ENCODE results near the gene WDR27.

Gene WDR27

DNA sequence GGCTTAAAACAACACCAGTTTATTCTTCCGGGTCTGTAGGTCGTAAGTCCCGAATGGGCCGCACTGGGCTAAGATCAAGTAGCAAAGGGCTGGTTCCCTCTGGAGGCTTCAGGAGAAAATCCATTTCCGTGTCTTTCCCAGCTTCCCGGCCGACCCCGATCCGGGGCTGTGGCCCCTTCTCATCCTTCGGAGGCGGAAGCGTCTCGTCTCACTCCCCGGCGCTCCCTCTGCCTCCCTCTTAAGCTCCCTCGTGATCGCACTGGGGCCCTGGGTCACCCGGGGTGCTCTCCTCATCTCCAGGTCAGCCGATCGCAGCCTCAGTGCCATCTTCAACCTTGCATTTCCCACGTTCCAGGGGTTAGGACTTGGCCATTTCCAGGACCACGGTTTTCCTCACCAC lies 199.4 kb downstream of the WDR27 start:
- Histone ChIP-seq H3K4me2 (ENCODE audit: low read length) (no peak overlapping the region), H3K9me3 (replicated peaks; ENCODE audit: low read length) (no peaks in the 10 kb centered on the region), H3K9ac (ENCODE audit: low read depth, low read length) (no peak overlapping the region), H3K36me3 (ENCODE audit: insufficient read depth, low read length) (no peaks in the 10 kb centered on the region), H3K4me1 (ENCODE audit: control insufficient read depth, insufficient read depth, low read length) (no peaks in the 10 kb centered on the region), H3K4me3 (ENCODE audit: low read length) (no peak overlapping the region), H3K27me3 (ENCODE audit: control insufficient read depth, insufficient read depth, low read length) (no peaks in the 10 kb centered on the region)

DNA sequence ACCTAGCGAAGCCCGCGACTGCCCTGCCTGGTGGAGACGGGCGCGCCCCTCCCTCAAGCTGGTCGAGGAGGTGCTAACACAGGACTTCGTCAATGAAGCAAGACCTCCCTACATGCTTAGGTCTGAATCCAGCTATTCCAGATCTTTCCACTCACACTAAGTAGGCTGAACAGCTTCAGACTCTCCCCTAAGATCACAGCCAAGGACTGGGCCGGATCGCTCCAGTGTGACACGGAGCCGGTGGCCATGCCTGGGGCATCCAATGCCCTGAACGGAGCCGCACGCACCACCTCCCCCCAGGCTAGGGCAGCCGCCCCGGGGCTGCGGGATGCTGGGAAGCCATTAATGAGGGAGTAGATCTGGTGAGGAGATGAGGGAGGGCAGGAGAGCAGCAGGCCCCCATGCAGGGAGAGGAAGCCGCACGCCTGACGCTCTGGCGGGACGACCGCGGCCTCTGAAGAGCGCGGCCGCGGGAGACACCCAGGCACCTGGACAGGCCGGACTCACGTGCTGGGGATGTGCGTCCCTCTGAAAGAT lies 200.0 kb downstream of the WDR27 start:
- Histone ChIP-seq H3K4me2 (ENCODE audit: low read length) (no peak overlapping the region), H3K4me3 (ENCODE audit: low read length) (no peak overlapping the region), H3K36me3 (ENCODE audit: insufficient read depth, low read length) (no peaks in the 10 kb centered on the region), H3K27me3 (ENCODE audit: control insufficient read depth, insufficient read depth, low read length) (no peaks in the 10 kb centered on the region), H3K9ac (ENCODE audit: low read depth, low read length) (no peak overlapping the region), H3K4me1 (ENCODE audit: control insufficient read depth, insufficient read depth, low read length) (no peaks in the 10 kb centered on the region), H3K9me3 (replicated peaks; ENCODE audit: low read length) (no peaks in the 10 kb centered on the region)

DNA sequence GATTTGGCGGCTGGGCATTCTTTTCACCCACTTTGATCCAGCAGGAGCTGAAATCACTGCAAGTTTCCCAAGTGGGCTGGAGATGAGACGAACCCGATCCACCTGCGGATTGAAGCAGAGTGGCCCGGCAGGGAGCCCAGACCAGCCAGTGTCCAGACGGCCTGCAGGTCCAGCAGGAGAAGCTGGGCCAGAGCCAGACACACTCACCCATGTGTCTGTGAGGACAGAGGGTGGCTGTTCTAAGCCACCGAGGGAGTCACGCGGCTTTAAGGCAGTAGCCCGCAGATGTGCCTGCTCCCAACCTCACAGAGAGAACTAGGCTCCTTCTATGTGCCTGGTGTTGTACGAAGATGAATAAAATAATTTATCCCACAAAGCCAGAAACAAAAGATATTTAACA lies 200.7 kb downstream of the WDR27 start:
- Histone ChIP-seq H3K4me3 (ENCODE audit: low read length) (no peak overlapping the region), H3K27me3 (ENCODE audit: control insufficient read depth, insufficient read depth, low read length) (no peaks in the 10 kb centered on the region), H3K4me1 (ENCODE audit: control insufficient read depth, insufficient read depth, low read length) (no peaks in the 10 kb centered on the region), H3K36me3 (ENCODE audit: insufficient read depth, low read length) (no peaks in the 10 kb centered on the region), H3K4me2 (ENCODE audit: low read length) (no peak overlapping the region), H3K9ac (ENCODE audit: low read depth, low read length) (no peak overlapping the region), H3K9me3 (replicated peaks; ENCODE audit: low read length) (no peaks in the 10 kb centered on the region)

DNA sequence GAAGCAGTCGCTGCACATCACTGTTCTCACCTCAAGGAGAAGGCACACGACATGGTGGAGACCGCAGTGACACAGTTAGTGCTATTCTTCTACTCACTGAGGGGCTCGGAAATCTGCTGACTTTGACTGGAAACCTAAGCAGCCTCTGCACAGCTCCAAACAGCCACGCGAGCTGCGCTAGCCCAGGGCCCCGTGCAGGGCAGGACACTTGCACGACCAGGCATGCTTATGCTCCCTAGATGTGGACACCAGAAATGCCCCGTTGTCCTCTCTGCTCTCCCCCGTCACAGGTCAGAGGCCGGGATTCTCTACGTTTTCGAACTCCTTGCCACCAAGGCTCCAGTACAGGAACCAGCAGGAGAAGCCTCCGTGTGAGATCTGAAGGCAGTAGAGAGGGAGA lies 201.1 kb downstream of the WDR27 start:
- H3K4me3 ChIP-seq (ENCODE audit: low read length), result no peak overlapping the region
- no peaks in the 10 kb centered on the region for H3K4me1 ChIP-seq (ENCODE audit: control insufficient read depth, insufficient read depth, low read length)
- H3K9me3 ChIP-seq (replicated peaks; ENCODE audit: low read length), result no peaks in the 10 kb centered on the region
- H3K4me2 ChIP-seq (ENCODE audit: low read length), result no peak overlapping the region
- no peaks in the 10 kb centered on the region for H3K27me3 ChIP-seq (ENCODE audit: control insufficient read depth, insufficient read depth, low read length)
- H3K9ac ChIP-seq (ENCODE audit: low read depth, low read length), result no peak overlapping the region
- no peaks in the 10 kb centered on the region for H3K36me3 ChIP-seq (ENCODE audit: insufficient read depth, low read length)

DNA sequence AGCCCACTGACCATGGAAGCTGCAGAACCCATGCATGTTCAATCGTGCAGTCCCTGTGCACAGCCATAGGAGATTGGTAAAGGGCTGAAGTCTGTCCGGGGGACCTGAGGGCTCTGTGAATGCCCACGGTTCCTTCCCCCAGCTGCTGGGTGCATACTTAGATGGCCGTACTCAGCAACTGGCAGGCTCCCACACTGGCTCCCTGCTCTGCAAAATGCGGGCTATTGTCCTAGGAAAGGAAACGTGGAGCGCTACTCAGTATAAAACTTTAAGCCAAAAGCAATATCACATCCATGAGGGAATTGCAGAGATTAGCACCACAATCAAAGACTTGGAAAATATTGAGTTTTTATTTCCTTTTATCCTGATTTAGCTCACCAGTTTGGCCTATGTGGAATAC lies 202.0 kb downstream of the WDR27 start:
- no peak overlapping the region for H3K9ac ChIP-seq (ENCODE audit: low read depth, low read length)
- no peaks in the 10 kb centered on the region for H3K36me3 ChIP-seq (ENCODE audit: insufficient read depth, low read length)
- H3K4me3 ChIP-seq (ENCODE audit: low read length), result no peak overlapping the region
- no peaks in the 10 kb centered on the region for H3K4me1 ChIP-seq (ENCODE audit: control insufficient read depth, insufficient read depth, low read length)
- no peaks in the 10 kb centered on the region for H3K9me3 ChIP-seq (replicated peaks; ENCODE audit: low read length)
- H3K27me3 ChIP-seq (ENCODE audit: control insufficient read depth, insufficient read depth, low read length), result no peaks in the 10 kb centered on the region
- no peak overlapping the region for H3K4me2 ChIP-seq (ENCODE audit: low read length)

DNA sequence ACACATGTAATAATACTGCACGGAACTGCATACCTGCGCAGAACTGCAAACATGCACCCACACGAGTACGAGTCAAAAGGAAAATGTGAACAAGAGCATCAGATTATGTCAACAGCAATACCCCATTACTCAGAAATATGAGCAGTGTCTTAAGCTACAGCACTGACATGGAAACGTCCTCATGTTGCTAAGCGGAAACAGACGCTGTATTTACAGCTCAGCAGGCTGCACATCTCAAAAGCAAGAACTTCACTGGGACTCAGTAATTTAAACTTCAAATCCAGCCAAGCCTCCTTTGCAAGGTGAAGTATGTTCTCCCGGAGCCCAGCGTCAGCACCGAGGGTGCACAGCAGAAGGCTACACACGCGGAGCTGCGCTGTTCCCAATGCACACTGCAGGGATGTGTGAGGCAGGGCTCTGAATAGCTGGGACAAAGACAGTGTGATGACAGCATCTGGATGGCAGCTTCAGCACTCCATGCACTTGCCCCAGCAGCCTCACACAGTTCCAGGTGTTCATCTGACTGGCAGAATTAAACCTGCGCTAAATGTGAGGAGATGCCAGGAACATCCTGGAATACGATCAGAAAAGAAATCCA lies 202.8 kb downstream of the WDR27 start:
- no peaks in the 10 kb centered on the region for H3K4me1 ChIP-seq (ENCODE audit: control insufficient read depth, insufficient read depth, low read length)
- H3K4me2 ChIP-seq (ENCODE audit: low read length), result no peak overlapping the region
- no peaks in the 10 kb centered on the region for H3K9me3 ChIP-seq (replicated peaks; ENCODE audit: low read length)
- no peaks in the 10 kb centered on the region for H3K27me3 ChIP-seq (ENCODE audit: control insufficient read depth, insufficient read depth, low read length)
- H3K36me3 ChIP-seq (ENCODE audit: insufficient read depth, low read length), result no peaks in the 10 kb centered on the region
- H3K9ac ChIP-seq (ENCODE audit: low read depth, low read length), result no peak overlapping the region
- H3K4me3 ChIP-seq (ENCODE audit: low read length), result no peak overlapping the region

DNA sequence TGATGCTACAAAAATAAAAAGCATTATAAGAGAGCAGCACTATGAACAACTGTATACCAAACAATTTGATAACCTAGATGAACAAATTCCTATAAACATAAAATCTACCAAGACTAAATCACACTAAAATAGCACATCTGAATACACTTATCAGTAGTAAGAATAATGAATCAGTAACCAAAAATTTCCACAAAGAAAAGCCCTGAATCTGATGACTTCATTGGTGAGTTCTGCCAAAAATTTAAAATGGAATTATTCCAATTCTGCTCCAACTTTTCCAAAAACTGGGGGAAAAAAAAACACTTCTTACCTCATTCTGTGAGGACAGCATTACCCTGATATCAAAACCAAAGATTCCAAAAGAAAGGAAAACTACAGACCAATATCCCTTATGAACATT lies 206.2 kb downstream of the WDR27 start:
- no peaks in the 10 kb centered on the region for H3K4me1 ChIP-seq (ENCODE audit: control insufficient read depth, insufficient read depth, low read length)
- no peaks in the 10 kb centered on the region for H3K36me3 ChIP-seq (ENCODE audit: insufficient read depth, low read length)
- H3K4me2 ChIP-seq (ENCODE audit: low read length), result no peak overlapping the region
- H3K9ac ChIP-seq (ENCODE audit: low read depth, low read length), result no peak overlapping the region
- H3K9me3 ChIP-seq (replicated peaks; ENCODE audit: low read length), result no peaks in the 10 kb centered on the region
- no peaks in the 10 kb centered on the region for H3K27me3 ChIP-seq (ENCODE audit: control insufficient read depth, insufficient read depth, low read length)
- no peak overlapping the region for H3K4me3 ChIP-seq (ENCODE audit: low read length)

DNA sequence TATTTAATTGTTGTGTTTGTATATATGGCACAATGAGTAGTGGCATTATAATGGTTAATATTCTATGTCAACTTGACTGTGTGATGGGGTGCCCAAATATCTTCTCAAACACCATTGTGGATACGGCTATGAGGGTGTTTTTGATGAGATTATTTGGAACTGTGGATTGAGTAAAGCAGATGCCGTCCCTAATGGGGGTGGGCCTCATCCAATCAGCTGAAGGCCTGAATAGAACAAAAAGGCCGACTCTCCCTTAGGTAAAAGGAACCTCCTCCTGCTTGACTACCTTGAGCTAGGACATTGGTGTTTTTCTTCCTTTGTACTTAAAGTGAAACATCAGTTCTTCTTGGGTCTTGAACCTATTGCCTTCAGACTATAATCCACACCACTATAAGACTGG lies 207.8 kb downstream of the WDR27 start:
- H3K36me3 ChIP-seq (ENCODE audit: insufficient read depth, low read length), result no peaks in the 10 kb centered on the region
- H3K9me3 ChIP-seq (replicated peaks; ENCODE audit: low read length), result no peaks in the 10 kb centered on the region
- no peak overlapping the region for H3K4me3 ChIP-seq (ENCODE audit: low read length)
- H3K4me2 ChIP-seq (ENCODE audit: low read length), result no peak overlapping the region
- H3K4me1 ChIP-seq (ENCODE audit: control insufficient read depth, insufficient read depth, low read length), result no peaks in the 10 kb centered on the region
- no peaks in the 10 kb centered on the region for H3K27me3 ChIP-seq (ENCODE audit: control insufficient read depth, insufficient read depth, low read length)
- no peak overlapping the region for H3K9ac ChIP-seq (ENCODE audit: low read depth, low read length)

DNA sequence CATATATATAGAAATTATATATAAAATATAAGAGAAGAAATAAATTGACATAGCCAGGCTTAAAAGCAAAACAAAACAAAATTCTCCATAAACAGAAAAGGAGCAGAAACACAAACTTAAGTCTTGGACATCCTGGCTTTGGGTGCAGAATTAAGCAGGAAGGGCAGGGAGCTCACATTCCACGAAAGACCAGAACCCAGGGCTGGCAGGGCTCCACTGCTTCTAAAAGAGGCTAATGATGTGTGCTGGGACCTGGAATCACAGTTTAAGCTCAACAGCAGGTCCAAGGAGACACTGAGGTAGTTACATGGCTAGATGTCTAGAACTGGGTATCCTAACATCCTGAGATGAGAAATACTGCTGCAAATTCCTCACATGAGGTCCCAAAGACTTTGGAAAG lies 210.3 kb downstream of the WDR27 start:
- Histone ChIP-seq H3K36me3 (ENCODE audit: insufficient read depth, low read length) (no peaks in the 10 kb centered on the region), H3K9ac (ENCODE audit: low read depth, low read length) (no peak overlapping the region), H3K27me3 (ENCODE audit: control insufficient read depth, insufficient read depth, low read length) (no peaks in the 10 kb centered on the region), H3K4me1 (ENCODE audit: control insufficient read depth, insufficient read depth, low read length) (no peaks in the 10 kb centered on the region), H3K9me3 (replicated peaks; ENCODE audit: low read length) (no peaks in the 10 kb centered on the region), H3K4me2 (ENCODE audit: low read length) (no peak overlapping the region), H3K4me3 (ENCODE audit: low read length) (no peak overlapping the region)

DNA sequence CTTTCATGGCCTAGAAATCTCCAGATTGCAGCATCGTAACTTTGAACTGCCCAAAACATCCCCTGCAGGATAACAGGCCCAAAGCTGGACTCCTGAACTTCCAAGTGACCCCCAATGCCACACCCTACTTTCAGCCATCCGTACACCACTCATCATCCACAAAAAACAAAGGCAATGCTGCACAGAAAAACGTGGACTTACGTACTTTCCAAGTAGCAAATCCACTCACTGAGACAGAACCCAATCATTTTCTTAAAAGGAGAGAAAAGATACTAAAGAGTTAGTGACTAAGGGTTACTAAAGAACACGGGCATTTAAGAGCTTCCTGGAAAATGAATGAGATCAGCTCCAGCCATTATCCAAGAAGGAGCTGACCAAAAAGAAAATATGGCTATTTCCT lies 211.0 kb downstream of the WDR27 start:
- no peaks in the 10 kb centered on the region for H3K4me1 ChIP-seq (ENCODE audit: control insufficient read depth, insufficient read depth, low read length)
- no peak overlapping the region for H3K4me3 ChIP-seq (ENCODE audit: low read length)
- H3K36me3 ChIP-seq (ENCODE audit: insufficient read depth, low read length), result no peaks in the 10 kb centered on the region
- no peaks in the 10 kb centered on the region for H3K9me3 ChIP-seq (replicated peaks; ENCODE audit: low read length)
- H3K9ac ChIP-seq (ENCODE audit: low read depth, low read length), result no peak overlapping the region
- H3K4me2 ChIP-seq (ENCODE audit: low read length), result no peak overlapping the region
- H3K27me3 ChIP-seq (ENCODE audit: control insufficient read depth, insufficient read depth, low read length), result no peaks in the 10 kb centered on the region

DNA sequence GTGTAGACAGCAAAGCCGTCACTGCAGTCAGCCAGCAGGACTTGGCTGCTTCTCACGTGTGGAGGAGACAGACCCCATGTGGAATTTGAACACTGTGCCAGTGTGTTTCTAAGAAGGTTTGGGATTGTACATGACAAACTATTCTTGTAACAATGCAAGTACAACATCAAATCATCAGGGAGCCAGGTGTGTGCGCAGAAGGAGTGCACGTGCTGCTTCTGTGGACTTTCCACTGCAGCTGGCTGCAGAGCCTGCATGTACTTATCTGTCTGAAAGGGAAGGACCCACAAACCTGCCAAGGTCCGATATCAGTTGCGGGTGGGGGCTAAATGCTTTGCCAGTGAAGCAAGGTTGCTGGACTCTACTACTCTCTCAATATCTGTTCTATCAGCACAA lies 211.6 kb downstream of the WDR27 start:
- Histone ChIP-seq H3K36me3 (ENCODE audit: insufficient read depth, low read length) (no peaks in the 10 kb centered on the region), H3K9me3 (replicated peaks; ENCODE audit: low read length) (no peaks in the 10 kb centered on the region), H3K4me3 (ENCODE audit: low read length) (no peak overlapping the region), H3K9ac (ENCODE audit: low read depth, low read length) (no peak overlapping the region), H3K4me1 (ENCODE audit: control insufficient read depth, insufficient read depth, low read length) (no peaks in the 10 kb centered on the region), H3K4me2 (ENCODE audit: low read length) (no peak overlapping the region), H3K27me3 (ENCODE audit: control insufficient read depth, insufficient read depth, low read length) (no peaks in the 10 kb centered on the region)

DNA sequence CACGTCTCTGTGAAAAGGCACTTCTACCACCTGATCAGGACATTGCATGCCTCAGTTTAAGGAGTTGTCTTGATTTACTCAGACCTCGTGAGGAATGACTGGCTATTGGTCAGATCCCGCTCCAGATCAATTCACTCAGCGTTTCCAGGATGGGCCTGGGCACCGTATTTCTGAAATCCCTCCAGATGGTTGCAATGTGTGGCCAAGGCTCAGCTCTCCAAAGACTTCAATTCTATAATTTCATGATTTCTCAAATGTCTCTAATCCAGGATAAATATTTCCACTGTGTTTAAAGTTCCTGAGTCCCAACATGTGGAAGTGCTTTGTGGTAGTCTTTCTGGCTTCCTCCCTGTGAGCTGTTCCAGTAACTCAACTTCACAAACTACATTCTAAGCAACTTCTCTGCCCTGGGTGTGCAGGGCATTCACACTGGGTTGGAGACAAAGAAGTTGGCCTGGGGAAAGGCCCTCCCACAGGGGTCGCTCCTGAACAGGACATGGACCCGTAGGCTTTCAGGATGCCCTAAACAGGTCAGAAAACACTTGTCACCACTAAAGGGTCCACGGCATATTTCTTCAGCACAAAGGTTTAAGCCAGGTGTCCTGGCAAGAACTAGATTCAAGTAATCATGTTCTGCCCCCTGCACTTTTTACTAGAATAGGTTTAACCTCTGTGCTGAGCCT lies 212.1 kb downstream of the WDR27 start:
- Histone ChIP-seq H3K4me3 (ENCODE audit: low read length) (no peak overlapping the region), H3K4me1 (ENCODE audit: control insufficient read depth, insufficient read depth, low read length) (no peaks in the 10 kb centered on the region), H3K4me2 (ENCODE audit: low read length) (no peak overlapping the region), H3K27me3 (ENCODE audit: control insufficient read depth, insufficient read depth, low read length) (no peaks in the 10 kb centered on the region), H3K9me3 (replicated peaks; ENCODE audit: low read length) (no peaks in the 10 kb centered on the region), H3K36me3 (ENCODE audit: insufficient read depth, low read length) (no peaks in the 10 kb centered on the region), H3K9ac (ENCODE audit: low read depth, low read length) (no peak overlapping the region)

Measured in skeletal muscle satellite cell (primary cell).